Stimulated activated CD4-positive, alpha-beta T cell treated with anti-CD3 and anti-CD28 coated beads, Interleukin-4, amount 100 ng/mL, for 48 hours (primary cell): Measurements from ENCODE around the gene ITPR2.
"Not testable (repeated sequence)": the region's sequence is repeated elsewhere in the genome, so short reads cannot be mapped to it uniquely, and the experiment has no call there.

Experiments
- DNase-seq, 2 donors: peaks; one replicate each; pipeline ENCODE4 v3.0.0-alpha.2; 2020; ENCODE audit warnings: low read depth in 2 of 2

The ITPR2 gene

GRCh38 chr12:26359576-26359975, 473.4 kb downstream of the ITPR2 start:
- DNase-seq: no peak

GRCh38 chr12:26358651-26359050, 474.3 kb downstream of the ITPR2 start:
- DNase-seq: no peak

- no peak for DNase-seq
Observed at GRCh38 chr12:26347300-26347699, 485.7 kb downstream of the ITPR2 start.

GRCh38 chr12:26346736-26347135, 486.3 kb downstream of the ITPR2 start:
- DNase-seq: no peak

- no peak for DNase-seq
Observed at GRCh38 chr12:26345471-26346003, 487.5 kb downstream of the ITPR2 start.

- no peak for DNase-seq
Observed at GRCh38 chr12:26341491-26341890, 491.5 kb downstream of the ITPR2 start.

- DNase-seq: no peak
Observed at GRCh38 chr12:26340649-26341048, 492.3 kb downstream of the ITPR2 start.

- no peak for DNase-seq
Observed at GRCh38 chr12:26339976-26340375, 493.0 kb downstream of the ITPR2 start.

- DNase-seq: no peak
Observed at GRCh38 chr12:26338586-26339572, 494.1 kb downstream of the ITPR2 start.

- DNase-seq: no peak
Observed at GRCh38 chr12:26335651-26336050, 497.3 kb downstream of the ITPR2 start.

- no peak for DNase-seq
Observed at GRCh38 chr12:26334621-26335124, 498.3 kb downstream of the ITPR2 start.

GRCh38 chr12:26331960-26332359, 501.0 kb downstream of the ITPR2 start:
- no peak for DNase-seq

GRCh38 chr12:26331136-26331535, 501.9 kb downstream of the ITPR2 start:
- DNase-seq: no peak

GRCh38 chr12:26327975-26328644, 504.9 kb downstream of the ITPR2 start:
- DNase-seq: no peak

- no peak for DNase-seq
Observed at GRCh38 chr12:26323673-26324072, 509.3 kb downstream of the ITPR2 start.

- DNase-seq: no peak
Observed at GRCh38 chr12:26319511-26319910, 513.5 kb downstream of the ITPR2 start.

GRCh38 chr12:26318661-26319068, 514.3 kb downstream of the ITPR2 start:
- no peak for DNase-seq

GRCh38 chr12:26317942-26318575, 514.9 kb downstream of the ITPR2 start:
- no peak for DNase-seq

- DNase-seq: not testable (repeated sequence)
Observed at GRCh38 chr12:26314103-26314502, 518.9 kb downstream of the ITPR2 start.

GRCh38 chr12:26310489-26310888, 522.5 kb downstream of the ITPR2 start:
- not testable (repeated sequence) for DNase-seq

GRCh38 chr12:26309634-26310033, 523.4 kb downstream of the ITPR2 start:
- DNase-seq: no peak

- DNase-seq: no peak
Observed at GRCh38 chr12:26304273-26304672, 528.7 kb downstream of the ITPR2 start.
